HepG2 (cell line): Measurements from ENCODE around the gene HINT1. TPM values are rescaled to one million over a fixed set of nuclear protein-coding genes. Genes with fewer than 3 reads are reported as not detected.
"Not testable (repeated sequence)": the region's sequence is repeated elsewhere in the genome, so short reads cannot be mapped to it uniquely, and the experiment has no call there.

Experiments
- ATAC-seq: fragments of 200-7000 bp; cut with Tn5 transposase; 3 replicates; pipeline ENCODE4 v1.9.1; 2020; ENCODE audit warnings: mild to moderate bottlenecking, moderate library complexity
- BruUV-seq: library from RNA; stranded (reverse); fragments of 400-500 nt; replicated peaks from 2 replicates; lab custom pipeline; 2021; lab: Mats Ljungman, UMichigan
- CTCF ChIA-PET: fragments of 300-600 bp; formaldehyde crosslinking; extraction: SDS; loops from one replicate; lab custom pipeline; 2021; ENCODE audit warnings: low total read pairs, inconsistent platforms, low intra/inter-chr PET ratio; lab: Yijun Ruan, JAX
- POLR2A ChIA-PET: fragments of 350-600 bp; sonication (Branson Sonifier 250); formaldehyde crosslinking; loops from one replicate; lab custom pipeline; 2020; ENCODE audit warnings: antibody characterized with exemption, inconsistent platforms; lab: Yijun Ruan, JAX
- DNase-seq: peaks from one replicate; pipeline ENCODE4 v3.0.0-alpha.2; 2015; ENCODE audit warnings: low spot score
- FAIRE-seq: peaks from 3 replicates; lab custom pipeline; 2011; peaks lifted over from hg19 to GRCh38; lab: Jason Lieb, UNC
- H2AFZ ChIP-seq: one replicate; pipeline ENCODE4 v1.6.1; 2011; ENCODE audit warnings: low read length, inconsistent platforms
- H3K27ac ChIP-seq: fragments of 300-600 bp; 3 replicates; pipeline ENCODE4 v1.8.0; 2011; ENCODE audit warnings: mixed run types, mild to moderate bottlenecking, mixed read lengths, low read length, inconsistent platforms; ENCODE audit not compliant: insufficient read depth; ENCODE audit errors: extremely low read length
- H3K27me3 ChIP-seq, 2 experiments: fragments of 200-600 bp in 1 of 2; 2 replicates in 1 of 2; 3 replicates in 1 of 2; pipeline versions ENCODE4 v1.6.0 to v1.8.0; 2011; ENCODE audit warnings: low read length in 2 of 2, mild to moderate bottlenecking in 2 of 2, moderate library complexity in 2 of 2, inconsistent platforms in 1 of 2; ENCODE audit not compliant: insufficient read depth in 2 of 2, control insufficient read depth in 1 of 2
- H3K36me3 ChIP-seq, 2 experiments: fragments of 200-600 bp in 1 of 2; replicated peaks in 1 of 2; 2 replicates in 1 of 2; 3 replicates in 1 of 2; pipeline versions ENCODE4 v1.5.1 to v1.8.0; 2011; ENCODE audit warnings: low read length in 2 of 2, inconsistent platforms in 1 of 2; ENCODE audit not compliant: insufficient read depth in 2 of 2, control insufficient read depth in 1 of 2
- H3K4me1 ChIP-seq: 2 replicates; pipeline ENCODE4 v1.5.1; 2012; ENCODE audit warnings: low read length, inconsistent platforms; ENCODE audit not compliant: insufficient read depth
- H3K4me2 ChIP-seq: 2 replicates; pipeline ENCODE4 v1.6.0; 2011; ENCODE audit warnings: low read depth, low read length, inconsistent platforms
- H3K4me3 ChIP-seq, 3 experiments: fragments of 200-600 bp in 1 of 3; sonication (generic), shearing (Covaris generic) in 1 of 3; replicated peaks in 1 of 3; 2 replicates each; pipeline ENCODE4 v1.5.1; 2011 to 2016; ENCODE audit warnings: low read length in 3 of 3, inconsistent platforms in 2 of 3, low read depth in 2 of 3, mild to moderate bottlenecking in 2 of 3, control low read depth in 1 of 3, mixed read lengths in 1 of 3; ENCODE audit not compliant: insufficient read depth in 1 of 3
- H3K79me2 ChIP-seq: one replicate; pipeline ENCODE4 v1.6.1; 2011; ENCODE audit warnings: low read length, inconsistent platforms; ENCODE audit not compliant: insufficient read depth
- H3K9ac ChIP-seq: 2 replicates; pipeline ENCODE4 v1.6.0; 2011; ENCODE audit warnings: mild to moderate bottlenecking, low read depth, low read length, inconsistent platforms; ENCODE audit not compliant: insufficient read depth
- H3K9me3 ChIP-seq: 2 replicates; pipeline ENCODE4 v1.5.1; 2012; ENCODE audit warnings: mild to moderate bottlenecking, low read length
- H4K20me1 ChIP-seq: 2 replicates; pipeline ENCODE4 v1.6.0; 2011; ENCODE audit warnings: inconsistent platforms, mild to moderate bottlenecking, low read length, moderate library complexity; ENCODE audit not compliant: insufficient read depth
- ARNT2 ChIP-seq: sonication (generic); formaldehyde crosslinking; IDR thresholded peaks from 2 replicates; pipeline ENCODE4 v1.8.0; 2022; ENCODE audit warnings: mild to moderate bottlenecking, low read depth, missing genetic modification reagents, moderate library complexity
- HNRNPLL ChIP-seq: fragments of 200-400 bp; formaldehyde crosslinking; IDR thresholded peaks from 2 replicates; pipeline ENCODE4 v1.6.1; 2017; ENCODE audit warnings: mild to moderate bottlenecking, low read depth, low read length; ENCODE audit not compliant: poor library complexity, severe bottlenecking
- KIAA2018 ChIP-seq: sonication (generic); formaldehyde crosslinking; IDR thresholded peaks from 2 replicates; pipeline ENCODE4 v1.5.0; 2020; ENCODE audit warnings: mild to moderate bottlenecking, missing genetic modification reagents, borderline replicate concordance
- TBL1XR1 ChIP-seq: fragments of 150-350 bp; IDR thresholded peaks from 2 replicates; pipeline ENCODE4 v1.6.1; 2014; ENCODE audit warnings: borderline replicate concordance, low read length; ENCODE audit not compliant: partially characterized antibody
- ZNF446 ChIP-seq: sonication (generic); formaldehyde crosslinking; IDR thresholded peaks from 2 replicates; pipeline ENCODE4 v1.5.0; 2020; ENCODE audit warnings: mild to moderate bottlenecking, missing genetic modification reagents
- ZNF501 ChIP-seq: sonication (generic); formaldehyde crosslinking; IDR thresholded peaks from 2 replicates; pipeline ENCODE4 v1.5.1; 2020; ENCODE audit warnings: mild to moderate bottlenecking, moderate library complexity, missing genetic modification reagents
- WGBS: methylation state at CpG from one replicate; pipeline ENCODE4 v1.1.6; 2017; ENCODE audit warnings: low lambda C conversion rate; 5-methylcytosine and 5-hydroxymethylcytosine counted together
- in situ Hi-C: cut with HindIII; loops from 2 replicates; pipeline ENCODE4 v1.10.0; 2017; ENCODE audit warnings: low pct_unique_long_range_greater_than_20kb; ENCODE audit not compliant: extremely low pct_ligation_motif_present
- intact Hi-C: fragments of 100-400 bp; cut with micrococcal nuclease; formaldehyde crosslinking; loops from one replicate; pipeline ENCODE4 v1.10.0; 2022; ENCODE audit not compliant: unreplicated experiment
- polyA plus RNA-seq, 8 experiments: library from polyadenylated mRNA; depleted of rRNA in 3 of 8; stranded (reverse) in 7 of 8; unstranded in 1 of 8; fragments of >200 nt; fragmentation: Illumina TruSeq in 4 of 8; extraction: Trizol in 4 of 8; gene quantifications; 2 replicates each; pipeline versions ENCODE4 v1.2.1 to v1.2.3, GENCODE V29; 2011 to 2016; ENCODE audit warnings: low read depth in 4 of 8, missing spikeins in 1 of 8, mixed read lengths in 1 of 8; ENCODE audit not compliant: insufficient read depth in 1 of 8
- total RNA-seq, 5 experiments: library from RNA; depleted of rRNA; stranded (reverse); fragments of >200 nt; fragmentation: Illumina TruSeq; extraction: Trizol; gene quantifications; 2 replicates each; pipeline ENCODE4 v1.2.3, GENCODE V29; 2016; ENCODE audit warnings: low read depth in 1 of 5
- TF ChIP-seq, protein P1 (sequence below): sonication (generic); formaldehyde crosslinking; IDR thresholded peaks from 2 replicates; pipeline ENCODE4 v1.9.0; 2021; ENCODE audit warnings: missing genetic modification reagents, mild to moderate bottlenecking, borderline replicate concordance

HINT1 gene
- total and polyA plus RNA-seq, 2 of the 13 experiments (the other 11 are each of a cell fraction or from before 2014, with no cell fraction given): 428 to 997 TPM

DNA sequence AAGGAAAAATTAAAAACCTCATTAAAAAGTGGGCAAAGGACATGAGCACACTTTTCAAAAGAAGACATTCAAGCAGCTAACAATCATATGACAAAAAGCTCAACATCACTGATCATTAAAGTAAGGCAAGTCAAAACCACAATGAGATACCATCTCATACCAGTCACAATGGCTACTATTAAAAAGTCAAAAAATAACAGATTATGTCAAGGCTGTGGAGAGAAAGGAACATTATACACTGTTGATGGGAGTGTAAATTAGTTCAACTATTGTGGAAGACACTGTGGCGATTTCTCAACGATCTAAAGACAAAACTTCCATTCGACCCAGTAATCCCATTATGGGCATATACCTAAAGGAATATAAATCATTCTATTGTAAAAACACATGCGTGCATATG is 35.8 kb downstream of the HINT1 start (continued):
- TF ChIP-seq ZNF501 (CRISPR knock-in tag): no peak
- TF ChIP-seq, protein P1, sequence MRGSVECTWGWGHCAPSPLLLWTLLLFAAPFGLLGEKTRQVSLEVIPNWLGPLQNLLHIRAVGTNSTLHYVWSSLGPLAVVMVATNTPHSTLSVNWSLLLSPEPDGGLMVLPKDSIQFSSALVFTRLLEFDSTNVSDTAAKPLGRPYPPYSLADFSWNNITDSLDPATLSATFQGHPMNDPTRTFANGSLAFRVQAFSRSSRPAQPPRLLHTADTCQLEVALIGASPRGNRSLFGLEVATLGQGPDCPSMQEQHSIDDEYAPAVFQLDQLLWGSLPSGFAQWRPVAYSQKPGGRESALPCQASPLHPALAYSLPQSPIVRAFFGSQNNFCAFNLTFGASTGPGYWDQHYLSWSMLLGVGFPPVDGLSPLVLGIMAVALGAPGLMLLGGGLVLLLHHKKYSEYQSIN: no peak
- TF ChIP-seq ARNT2 (CRISPR knock-in tag): no peak
- TF ChIP-seq HNRNPLL: no peak
- TF ChIP-seq ZNF446 (CRISPR knock-in tag): no peak
- no peak for TF ChIP-seq TBL1XR1
- no peak for TF ChIP-seq KIAA2018 (CRISPR knock-in tag)

DNA sequence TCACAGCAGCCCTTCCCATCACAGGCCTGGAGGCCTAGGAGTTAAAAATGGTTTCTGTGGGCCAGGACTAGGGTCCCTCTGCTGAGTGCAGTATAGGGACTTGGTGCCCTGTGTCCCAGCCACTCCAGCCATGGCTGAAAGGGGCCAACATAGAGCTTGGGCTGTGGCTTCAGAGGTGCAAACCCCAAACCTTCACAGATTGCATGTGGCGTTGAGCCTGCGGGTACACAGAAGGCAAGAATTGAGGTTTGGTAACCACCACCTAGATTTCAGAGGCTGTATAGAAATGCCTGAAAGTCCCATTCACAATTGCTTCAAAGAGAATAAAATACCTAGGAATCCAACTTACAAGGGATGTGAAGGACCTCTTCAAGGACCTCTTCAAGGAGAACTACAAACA is 37.8 kb downstream of the HINT1 start:
- H3K4me1 ChIP-seq, H3K4me2 ChIP-seq, H3K36me3 ChIP-seq, CTCF ChIA-PET, H2AFZ ChIP-seq, FAIRE-seq, H3K27me3 ChIP-seq, H3K9me3 ChIP-seq, H3K4me3 ChIP-seq, H3K79me2 ChIP-seq, BruUV-seq, POLR2A ChIA-PET, H3K9ac ChIP-seq, in situ Hi-C loops, ATAC-seq, DNase-seq, H4K20me1 ChIP-seq, intact Hi-C loops, H3K27ac ChIP-seq: not testable (repeated sequence)
- 92% methylated on average over 2 of the region's 2 CpGs for WGBS
